GM12864 (cell line): ENCODE results near the gene OR4D2.

Source experiments
- DNase-seq: peaks from one replicate; pipeline ENCODE4 v3.0.0-alpha.2; 2011; ENCODE audit warnings: low read depth
- H3K4me3 ChIP-seq: 2 replicates; pipeline ENCODE4 v1.5.1; 2011; ENCODE audit warnings: mild to moderate bottlenecking, low read depth, low read length, control low read depth
- TF ChIP-seq, protein P1 (sequence below): IDR thresholded peaks from 2 replicates; pipeline ENCODE4 v1.5.1; 2011; ENCODE audit warnings: low read depth, mild to moderate bottlenecking, moderate library complexity, low read length, control low read depth, inconsistent platforms; ENCODE audit errors: missing control alignments

OR4D2 gene

DNA sequence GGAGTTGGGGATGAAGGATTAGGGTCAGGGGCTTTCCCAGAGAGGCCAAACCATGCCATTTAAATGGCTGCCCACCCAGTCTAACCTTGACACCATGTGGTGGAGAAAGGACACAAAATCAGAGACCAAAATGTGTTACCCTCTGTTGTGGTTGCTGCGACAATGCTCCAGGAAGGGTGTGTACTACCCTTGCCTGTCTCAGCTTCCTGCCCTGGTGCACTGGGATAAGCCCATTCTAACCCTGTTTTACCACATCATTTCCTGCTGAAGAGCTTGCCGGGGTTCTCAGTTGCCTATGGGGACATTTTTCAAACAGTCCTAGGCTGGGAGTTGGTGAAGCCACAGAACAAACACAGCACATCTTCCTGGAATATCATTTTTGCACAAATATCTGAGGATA lies 13.7 kb upstream of the OR4D2 start:
- no peak for DNase-seq
- TF ChIP-seq, protein P1, sequence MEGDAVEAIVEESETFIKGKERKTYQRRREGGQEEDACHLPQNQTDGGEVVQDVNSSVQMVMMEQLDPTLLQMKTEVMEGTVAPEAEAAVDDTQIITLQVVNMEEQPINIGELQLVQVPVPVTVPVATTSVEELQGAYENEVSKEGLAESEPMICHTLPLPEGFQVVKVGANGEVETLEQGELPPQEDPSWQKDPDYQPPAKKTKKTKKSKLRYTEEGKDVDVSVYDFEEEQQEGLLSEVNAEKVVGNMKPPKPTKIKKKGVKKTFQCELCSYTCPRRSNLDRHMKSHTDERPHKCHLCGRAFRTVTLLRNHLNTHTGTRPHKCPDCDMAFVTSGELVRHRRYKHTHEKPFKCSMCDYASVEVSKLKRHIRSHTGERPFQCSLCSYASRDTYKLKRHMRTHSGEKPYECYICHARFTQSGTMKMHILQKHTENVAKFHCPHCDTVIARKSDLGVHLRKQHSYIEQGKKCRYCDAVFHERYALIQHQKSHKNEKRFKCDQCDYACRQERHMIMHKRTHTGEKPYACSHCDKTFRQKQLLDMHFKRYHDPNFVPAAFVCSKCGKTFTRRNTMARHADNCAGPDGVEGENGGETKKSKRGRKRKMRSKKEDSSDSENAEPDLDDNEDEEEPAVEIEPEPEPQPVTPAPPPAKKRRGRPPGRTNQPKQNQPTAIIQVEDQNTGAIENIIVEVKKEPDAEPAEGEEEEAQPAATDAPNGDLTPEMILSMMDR: no peak
- no peak overlapping the region for H3K4me3 ChIP-seq

DNA sequence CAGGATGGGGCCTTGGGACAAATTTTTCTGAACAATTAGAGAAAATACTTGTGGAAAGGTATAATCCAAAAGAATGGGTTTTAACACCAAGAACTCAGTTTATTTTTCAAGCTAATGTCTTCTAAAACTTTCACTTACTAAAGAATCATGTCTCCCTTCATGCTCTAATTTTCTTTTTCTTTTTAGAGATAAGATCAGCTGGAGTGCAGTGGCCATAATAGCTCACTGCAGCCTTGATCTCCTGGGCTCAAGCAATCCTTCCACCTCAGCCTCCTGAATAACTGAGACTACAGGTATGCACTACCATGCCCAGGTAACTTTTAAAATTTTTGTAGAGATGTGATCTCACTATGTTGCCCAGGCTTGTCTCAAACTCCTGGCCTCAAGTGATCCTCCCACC lies 13.1 kb upstream of the OR4D2 start:
- no peak for DNase-seq
- TF ChIP-seq, protein P1: no peak
- H3K4me3 ChIP-seq: no peak overlapping the region

DNA sequence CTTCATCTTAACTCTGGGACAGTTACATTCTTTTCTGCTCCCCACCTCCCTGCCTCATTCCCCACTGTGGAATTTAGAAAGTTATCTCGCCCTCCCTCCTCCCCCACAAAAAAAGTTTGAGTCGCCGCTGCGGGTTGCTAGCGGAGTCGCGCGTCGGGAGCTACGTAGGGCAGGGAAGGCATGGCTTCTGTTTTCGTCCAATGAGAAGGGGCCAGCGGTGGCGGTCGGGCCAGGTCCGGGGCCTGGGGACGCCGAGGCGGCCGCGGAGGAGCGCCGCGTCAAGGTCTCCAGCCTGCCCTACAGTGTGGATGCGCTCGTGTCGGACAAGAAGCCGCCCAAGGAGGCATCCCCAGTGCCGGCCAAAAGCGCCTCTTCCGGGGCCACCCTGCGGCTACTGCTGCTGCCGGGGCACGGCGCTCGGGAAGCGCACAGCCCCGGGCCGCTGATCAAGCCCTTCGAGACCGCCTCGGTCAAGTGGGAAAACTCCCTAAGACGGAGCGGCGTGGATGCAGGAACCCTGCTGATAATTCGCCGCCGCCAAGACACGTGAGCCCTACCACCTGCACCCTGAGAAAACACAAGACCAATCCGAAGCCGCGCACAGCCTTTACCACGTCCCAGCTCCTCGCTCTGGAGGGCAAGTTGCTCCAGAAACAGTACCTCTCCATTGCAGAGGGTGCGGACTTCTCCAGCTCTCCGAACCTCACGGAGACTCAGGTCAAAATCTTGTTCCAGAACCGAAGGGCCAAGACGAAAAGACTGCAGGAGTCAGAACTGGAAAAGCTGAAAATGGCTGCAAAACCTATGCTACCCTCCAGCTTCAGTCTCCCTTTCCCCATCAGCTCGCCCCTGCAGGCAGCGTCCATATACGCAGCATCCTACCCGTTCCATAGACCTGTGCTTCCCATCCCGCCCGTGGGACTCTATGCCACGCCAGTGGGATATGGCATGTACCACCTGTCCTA lies 9.7 kb upstream of the OR4D2 start:
- H3K4me3 ChIP-seq: peak overlapping the region; percentile 23
- TF ChIP-seq, protein P1: no peak

DNA sequence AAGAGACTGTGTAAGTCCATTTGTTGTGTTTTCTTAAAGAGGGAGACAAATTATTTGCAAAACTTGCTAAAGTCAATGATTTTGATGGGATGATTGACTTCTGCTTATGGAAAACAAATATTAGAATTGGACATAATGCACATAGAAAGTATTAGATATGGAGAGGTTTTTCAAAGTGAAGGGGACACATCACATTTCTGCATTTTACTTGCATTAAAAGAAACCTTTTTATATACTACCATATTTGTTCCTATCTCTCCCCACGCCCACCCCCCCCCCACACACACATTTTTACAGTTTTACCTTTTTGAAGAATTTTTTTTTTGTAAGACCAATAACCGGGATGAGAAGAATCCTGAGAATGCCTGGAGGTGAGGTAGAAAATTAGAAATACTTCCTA lies 8.6 kb upstream of the OR4D2 start:
- no peak overlapping the region for H3K4me3 ChIP-seq
- TF ChIP-seq, protein P1: no peak
- no peak for DNase-seq

More for the DNA sequence above, 9.7 kb upstream of the OR4D2 start:
- DNase-seq: no peak

DNA sequence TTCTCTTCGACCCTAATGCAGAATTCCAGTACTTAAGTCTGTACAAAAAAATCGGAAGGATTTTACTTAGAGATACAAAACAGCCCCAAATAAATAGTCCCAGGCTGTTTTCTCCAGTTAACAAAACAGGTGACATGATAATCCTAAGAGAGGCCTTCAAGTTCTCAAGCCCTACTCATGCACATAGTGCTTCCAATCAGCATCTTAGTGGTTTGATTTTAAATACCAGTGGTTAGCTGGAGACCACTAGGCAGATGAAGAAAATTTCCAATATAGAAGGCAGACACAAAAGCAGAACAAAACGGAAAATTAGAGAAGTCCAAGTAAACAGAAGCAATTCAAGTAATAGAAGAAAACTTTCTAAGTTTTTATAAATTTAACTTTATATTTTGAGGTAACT lies 5.2 kb upstream of the OR4D2 start:
- no peak overlapping the region for H3K4me3 ChIP-seq
- no peak for DNase-seq
- TF ChIP-seq, protein P1: no peak

DNA sequence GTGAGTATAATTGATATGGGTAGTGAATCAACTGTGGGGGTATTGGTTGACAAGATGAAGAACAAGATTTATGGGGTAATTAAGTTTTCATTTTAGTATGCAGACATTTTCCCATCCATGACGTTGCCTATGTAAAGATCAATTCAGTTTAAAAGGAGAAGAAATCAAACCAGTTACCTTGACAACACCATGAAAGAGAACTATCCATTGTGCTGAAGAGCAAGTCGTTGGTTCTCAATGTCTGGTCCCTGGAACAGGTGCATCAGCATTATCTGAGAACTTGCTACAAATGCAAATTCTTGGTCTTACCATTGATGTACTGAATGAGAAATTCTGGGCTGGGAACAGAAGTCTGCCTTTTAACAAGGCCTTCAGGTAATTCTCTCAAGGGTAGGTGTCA lies 801 bp upstream of the OR4D2 start:
- no peak overlapping the region for H3K4me3 ChIP-seq
- TF ChIP-seq, protein P1: no peak
- DNase-seq: no peak

DNA sequence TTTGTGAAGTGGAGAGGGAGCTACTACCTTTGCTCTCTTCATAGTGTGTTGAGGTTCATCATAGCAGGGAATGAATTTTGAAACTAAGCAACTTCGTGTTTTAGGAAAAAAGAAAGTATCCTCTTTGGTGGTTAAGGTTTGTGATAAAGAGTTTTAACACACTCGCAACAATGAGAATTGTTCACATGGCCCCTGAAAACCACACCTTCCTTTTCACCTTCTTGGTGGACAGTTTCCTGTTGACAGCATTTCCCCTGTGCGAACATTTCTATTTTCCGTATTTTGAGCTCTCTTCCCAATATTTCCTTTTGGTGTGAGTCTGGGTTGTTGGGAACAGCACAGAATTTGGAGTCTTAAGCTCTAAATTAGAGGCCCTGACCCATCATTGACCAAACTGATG lies 3.8 kb downstream of the OR4D2 start:
- DNase-seq: no peak
- TF ChIP-seq, protein P1: no peak
- no peak overlapping the region for H3K4me3 ChIP-seq
